Karpas-422 (cell line): ENCODE results near the gene SLC66A2. TPM values are rescaled to one million over a fixed set of nuclear protein-coding genes. Genes with fewer than 3 reads are reported as not detected.

Experiments used
- DNase-seq: peaks from one replicate; pipeline ENCODE4 v3.0.0-alpha.2; 2015
- H2AFZ ChIP-seq: fragments of 200-600 bp; sonication (generic); 2 replicates; pipeline ENCODE4 v1.6.1; 2014; ENCODE audit warnings: antibody characterized with exemption, low read length, mixed read lengths
- H3K27ac ChIP-seq: fragments of 200-600 bp; sonication (generic); 2 replicates; pipeline ENCODE4 v1.5.1; 2014; ENCODE audit warnings: mild to moderate bottlenecking, low read length, moderate library complexity
- H3K27me3 ChIP-seq: fragments of 200-600 bp; sonication (generic); 2 replicates; pipeline ENCODE4 v1.6.1; 2014; ENCODE audit warnings: low read length, mixed read lengths
- H3K36me3 ChIP-seq: fragments of 200-600 bp; sonication (generic); 2 replicates; pipeline ENCODE4 v1.6.1; 2014; ENCODE audit warnings: low read length, mixed read lengths; ENCODE audit not compliant: insufficient read depth
- H3K4me1 ChIP-seq: fragments of 200-600 bp; sonication (generic); 2 replicates; pipeline ENCODE4 v1.6.1; 2014; ENCODE audit warnings: mild to moderate bottlenecking, low read length, mixed read lengths
- H3K4me2 ChIP-seq: fragments of 200-600 bp; sonication (generic); 2 replicates; pipeline ENCODE4 v1.6.1; 2014; ENCODE audit warnings: low read length, low read depth, mild to moderate bottlenecking; ENCODE audit not compliant: poor library complexity, severe bottlenecking
- H3K4me3 ChIP-seq: fragments of 200-600 bp; sonication (generic); 2 replicates; pipeline ENCODE4 v1.5.1; 2014; ENCODE audit warnings: mild to moderate bottlenecking, antibody characterized with exemption, low read length, mixed read lengths
- H3K79me2 ChIP-seq: fragments of 200-600 bp; sonication (generic); 2 replicates; pipeline ENCODE4 v1.6.1; 2014; ENCODE audit warnings: mild to moderate bottlenecking, low read length, mixed read lengths
- H3K9ac ChIP-seq: fragments of 200-600 bp; sonication (generic); 2 replicates; pipeline ENCODE4 v1.6.0; 2014; ENCODE audit warnings: low read length
- H3K9me2 ChIP-seq: fragments of 200-600 bp; sonication (generic), shearing (Covaris generic); replicated peaks from 2 replicates; pipeline ENCODE4 v1.6.0; 2014; ENCODE audit warnings: mild to moderate bottlenecking, low read length, moderate library complexity; ENCODE audit not compliant: insufficient read depth
- H3K9me3 ChIP-seq: fragments of 300-700, 200-600 bp; sonication (generic); 2 replicates; pipeline ENCODE4 v1.6.1; 2014; ENCODE audit warnings: low read length, mixed read lengths
- H4K20me1 ChIP-seq: fragments of 200-600 bp; sonication (generic); 2 replicates; pipeline ENCODE4 v1.6.1; 2014; ENCODE audit warnings: mild to moderate bottlenecking, antibody characterized with exemption, low read length, low read depth; ENCODE audit not compliant: insufficient read depth
- total RNA-seq: library from RNA; depleted of rRNA; stranded (reverse); fragments of >200 nt; shearing (Covaris generic); gene quantifications from 2 replicates; pipeline ENCODE4 v1.2.3, GENCODE V29; 2014; ENCODE audit warnings: low replicate concordance

The SLC66A2 gene
- total RNA-seq, 1 experiment from 2014 or later: 43.1 TPM

GRCh38 chr18:79873449-79874110 is 77.9 kb downstream of the SLC66A2 start:
- no peaks in the 10 kb centered on the region for H3K27me3 ChIP-seq
- no peaks in the 10 kb centered on the region for H3K9me2 ChIP-seq
- no peak overlapping the region for H2AFZ ChIP-seq
- H3K4me1 ChIP-seq: no peaks in the 10 kb centered on the region
- no peak overlapping the region for H3K9ac ChIP-seq
- no peak overlapping the region for H3K27ac ChIP-seq
- H3K36me3 ChIP-seq: no peaks in the 10 kb centered on the region
- no peak overlapping the region for H3K4me2 ChIP-seq
- no peaks in the 10 kb centered on the region for H3K9me3 ChIP-seq
- no peaks in the 10 kb centered on the region for H3K79me2 ChIP-seq
- H4K20me1 ChIP-seq: no peaks in the 10 kb centered on the region
- DNase-seq: no peak
- no peak overlapping the region for H3K4me3 ChIP-seq

- no peaks in the 10 kb centered on the region for H3K79me2 ChIP-seq
- H3K9me2 ChIP-seq: no peaks in the 10 kb centered on the region
- H3K27me3 ChIP-seq: no peaks in the 10 kb centered on the region
- no peak for DNase-seq
- no peak overlapping the region for H3K9ac ChIP-seq
- no peak overlapping the region for H3K4me2 ChIP-seq
- H3K36me3 ChIP-seq: no peaks in the 10 kb centered on the region
- no peaks in the 10 kb centered on the region for H3K4me1 ChIP-seq
- no peaks in the 10 kb centered on the region for H3K9me3 ChIP-seq
- no peak overlapping the region for H3K27ac ChIP-seq
- H3K4me3 ChIP-seq: no peak overlapping the region
- no peak overlapping the region for H2AFZ ChIP-seq
- no peaks in the 10 kb centered on the region for H4K20me1 ChIP-seq
These were observed 78.7 kb downstream of the SLC66A2 start for GRCh38 chr18:79872527-79873444.

GRCh38 chr18:79871481-79872091 is 79.9 kb downstream of the SLC66A2 start:
- DNase-seq: no peak
- no peaks in the 10 kb centered on the region for H4K20me1 ChIP-seq
- no peak overlapping the region for H2AFZ ChIP-seq
- no peaks in the 10 kb centered on the region for H3K79me2 ChIP-seq
- no peaks in the 10 kb centered on the region for H3K27me3 ChIP-seq
- no peaks in the 10 kb centered on the region for H3K4me1 ChIP-seq
- H3K9ac ChIP-seq: no peak overlapping the region
- no peak overlapping the region for H3K27ac ChIP-seq
- no peaks in the 10 kb centered on the region for H3K36me3 ChIP-seq
- no peak overlapping the region for H3K4me3 ChIP-seq
- no peak overlapping the region for H3K4me2 ChIP-seq
- no peaks in the 10 kb centered on the region for H3K9me3 ChIP-seq
- no peaks in the 10 kb centered on the region for H3K9me2 ChIP-seq

- no peak overlapping the region for H3K4me2 ChIP-seq
- H3K79me2 ChIP-seq: no peaks in the 10 kb centered on the region
- H3K9me2 ChIP-seq: no peaks in the 10 kb centered on the region
- no peaks in the 10 kb centered on the region for H3K9me3 ChIP-seq
- H3K27me3 ChIP-seq: no peaks in the 10 kb centered on the region
- no peak overlapping the region for H3K9ac ChIP-seq
- H4K20me1 ChIP-seq: no peaks in the 10 kb centered on the region
- no peak for DNase-seq
- H3K27ac ChIP-seq: no peak overlapping the region
- H3K36me3 ChIP-seq: no peaks in the 10 kb centered on the region
- no peaks in the 10 kb centered on the region for H3K4me1 ChIP-seq
- no peak overlapping the region for H3K4me3 ChIP-seq
- H2AFZ ChIP-seq: no peak overlapping the region
These were observed 80.4 kb downstream of the SLC66A2 start for GRCh38 chr18:79871026-79871390.

GRCh38 chr18:79870301-79871025 is 81.0 kb downstream of the SLC66A2 start:
- Histone ChIP-seq H3K27me3 (no peaks in the 10 kb centered on the region), H4K20me1 (no peaks in the 10 kb centered on the region), H3K79me2 (no peaks in the 10 kb centered on the region), H3K9me3 (no peaks in the 10 kb centered on the region), H3K4me2 (no peak overlapping the region), H2AFZ (no peak overlapping the region), H3K36me3 (no peaks in the 10 kb centered on the region), H3K27ac (no peak overlapping the region), H3K4me3 (no peak overlapping the region), H3K9me2 (no peaks in the 10 kb centered on the region), H3K9ac (no peak overlapping the region), H3K4me1 (no peaks in the 10 kb centered on the region)
- no peak for DNase-seq

- no peak overlapping the region for H3K9ac ChIP-seq
- no peaks in the 10 kb centered on the region for H3K9me2 ChIP-seq
- no peaks in the 10 kb centered on the region for H3K9me3 ChIP-seq
- no peak overlapping the region for H3K4me3 ChIP-seq
- no peak overlapping the region for H2AFZ ChIP-seq
- no peak overlapping the region for H3K4me2 ChIP-seq
- no peaks in the 10 kb centered on the region for H3K36me3 ChIP-seq
- no peak for DNase-seq
- no peaks in the 10 kb centered on the region for H3K79me2 ChIP-seq
- H3K27ac ChIP-seq: no peak overlapping the region
- H3K27me3 ChIP-seq: no peaks in the 10 kb centered on the region
- H4K20me1 ChIP-seq: no peaks in the 10 kb centered on the region
- H3K4me1 ChIP-seq: no peaks in the 10 kb centered on the region
These were observed 81.7 kb downstream of the SLC66A2 start for GRCh38 chr18:79869591-79870300.

- no peak overlapping the region for H3K4me3 ChIP-seq
- H3K27me3 ChIP-seq: no peaks in the 10 kb centered on the region
- no peak overlapping the region for H3K4me2 ChIP-seq
- H3K27ac ChIP-seq: no peak overlapping the region
- no peak overlapping the region for H3K9ac ChIP-seq
- H3K9me3 ChIP-seq: no peaks in the 10 kb centered on the region
- H2AFZ ChIP-seq: no peak overlapping the region
- H4K20me1 ChIP-seq: no peaks in the 10 kb centered on the region
- no peaks in the 10 kb centered on the region for H3K79me2 ChIP-seq
- H3K9me2 ChIP-seq: no peaks in the 10 kb centered on the region
- no peaks in the 10 kb centered on the region for H3K4me1 ChIP-seq
- no peaks in the 10 kb centered on the region for H3K36me3 ChIP-seq
- no peak for DNase-seq
These were observed 82.5 kb downstream of the SLC66A2 start for GRCh38 chr18:79868811-79869541.
